RWPE1 (cell line): ENCODE measurements around the gene ADGRL2.

Experiments
- CTCF ChIA-PET: fragments of 350-600 bp; sonication (Branson Sonifier 250); formaldehyde crosslinking; extraction: SDS; loops from one replicate; lab custom pipeline; 2021; lab: Yijun Ruan, JAX
- POLR2A ChIA-PET: fragments of 400-600 bp; formaldehyde crosslinking; extraction: SDS; loops from one replicate; lab custom pipeline; 2020; ENCODE audit warnings: antibody characterized with exemption; ENCODE audit not compliant: low non-redundant PET; lab: Yijun Ruan, JAX
- DNase-seq: peaks from one replicate; pipeline ENCODE4 v3.0.0; 2012; ENCODE audit warnings: low spot score
- H3K27ac ChIP-seq: fragments of 450-650 bp; 2 replicates; pipeline ENCODE4 v1.5.1; 2017
- TF ChIP-seq, protein P1 (sequence below): fragments of 450-650 bp; conservative IDR thresholded peaks from 2 replicates; pipeline ENCODE4 v1.5.1; 2017; ENCODE audit warnings: low read depth, mild to moderate bottlenecking

Gene ADGRL2

DNA sequence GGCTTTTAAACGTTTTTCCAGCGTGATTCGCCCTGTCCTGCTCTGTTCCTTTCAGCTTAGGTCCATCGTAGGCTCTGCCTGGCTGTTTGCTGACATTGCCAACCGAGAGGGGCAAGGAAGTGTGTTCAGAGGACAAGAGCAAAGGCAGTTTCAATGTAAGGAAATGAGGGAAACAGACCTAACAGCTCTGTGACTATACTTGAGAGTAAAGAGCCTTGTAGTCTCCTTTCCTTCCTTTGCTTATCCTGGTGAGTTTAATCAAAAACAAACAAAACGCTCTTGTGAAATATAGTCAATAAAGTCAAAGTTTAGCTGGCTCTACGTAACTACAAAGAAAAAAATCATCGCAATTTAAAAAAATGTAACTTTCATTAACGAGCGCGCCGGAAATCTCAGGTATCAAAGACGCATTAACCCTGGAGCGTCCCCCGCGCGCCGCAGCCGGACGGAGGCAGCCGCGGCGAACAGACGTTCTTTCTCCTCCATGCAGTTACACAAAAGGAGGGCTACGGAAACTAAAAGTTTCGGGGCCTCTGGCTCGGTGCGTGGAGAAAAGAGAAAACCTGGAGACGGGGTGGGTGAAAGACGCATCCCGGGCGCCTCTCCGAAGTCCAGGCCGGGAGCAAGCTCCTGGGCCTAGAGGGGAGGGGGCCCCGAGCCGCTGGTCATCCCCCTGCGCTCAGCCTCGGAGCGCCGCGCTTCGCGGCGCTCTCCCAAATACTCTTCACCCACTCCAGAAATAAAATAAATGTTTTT, 617 bp upstream of the ADGRL2 start:
- peak overlapping the region; percentile 82 for H3K27ac ChIP-seq
- CTCF ChIA-PET: interaction anchor here (0.7 kb wide), 1 partner anchor 287 kb away, joined by 3 read pairs; no protein-coding TSS in a partner anchor
- POLR2A ChIA-PET: no interaction called here
- TF ChIP-seq, protein P1, sequence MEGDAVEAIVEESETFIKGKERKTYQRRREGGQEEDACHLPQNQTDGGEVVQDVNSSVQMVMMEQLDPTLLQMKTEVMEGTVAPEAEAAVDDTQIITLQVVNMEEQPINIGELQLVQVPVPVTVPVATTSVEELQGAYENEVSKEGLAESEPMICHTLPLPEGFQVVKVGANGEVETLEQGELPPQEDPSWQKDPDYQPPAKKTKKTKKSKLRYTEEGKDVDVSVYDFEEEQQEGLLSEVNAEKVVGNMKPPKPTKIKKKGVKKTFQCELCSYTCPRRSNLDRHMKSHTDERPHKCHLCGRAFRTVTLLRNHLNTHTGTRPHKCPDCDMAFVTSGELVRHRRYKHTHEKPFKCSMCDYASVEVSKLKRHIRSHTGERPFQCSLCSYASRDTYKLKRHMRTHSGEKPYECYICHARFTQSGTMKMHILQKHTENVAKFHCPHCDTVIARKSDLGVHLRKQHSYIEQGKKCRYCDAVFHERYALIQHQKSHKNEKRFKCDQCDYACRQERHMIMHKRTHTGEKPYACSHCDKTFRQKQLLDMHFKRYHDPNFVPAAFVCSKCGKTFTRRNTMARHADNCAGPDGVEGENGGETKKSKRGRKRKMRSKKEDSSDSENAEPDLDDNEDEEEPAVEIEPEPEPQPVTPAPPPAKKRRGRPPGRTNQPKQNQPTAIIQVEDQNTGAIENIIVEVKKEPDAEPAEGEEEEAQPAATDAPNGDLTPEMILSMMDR: no peak
- peak; percentile 19 for DNase-seq

DNA sequence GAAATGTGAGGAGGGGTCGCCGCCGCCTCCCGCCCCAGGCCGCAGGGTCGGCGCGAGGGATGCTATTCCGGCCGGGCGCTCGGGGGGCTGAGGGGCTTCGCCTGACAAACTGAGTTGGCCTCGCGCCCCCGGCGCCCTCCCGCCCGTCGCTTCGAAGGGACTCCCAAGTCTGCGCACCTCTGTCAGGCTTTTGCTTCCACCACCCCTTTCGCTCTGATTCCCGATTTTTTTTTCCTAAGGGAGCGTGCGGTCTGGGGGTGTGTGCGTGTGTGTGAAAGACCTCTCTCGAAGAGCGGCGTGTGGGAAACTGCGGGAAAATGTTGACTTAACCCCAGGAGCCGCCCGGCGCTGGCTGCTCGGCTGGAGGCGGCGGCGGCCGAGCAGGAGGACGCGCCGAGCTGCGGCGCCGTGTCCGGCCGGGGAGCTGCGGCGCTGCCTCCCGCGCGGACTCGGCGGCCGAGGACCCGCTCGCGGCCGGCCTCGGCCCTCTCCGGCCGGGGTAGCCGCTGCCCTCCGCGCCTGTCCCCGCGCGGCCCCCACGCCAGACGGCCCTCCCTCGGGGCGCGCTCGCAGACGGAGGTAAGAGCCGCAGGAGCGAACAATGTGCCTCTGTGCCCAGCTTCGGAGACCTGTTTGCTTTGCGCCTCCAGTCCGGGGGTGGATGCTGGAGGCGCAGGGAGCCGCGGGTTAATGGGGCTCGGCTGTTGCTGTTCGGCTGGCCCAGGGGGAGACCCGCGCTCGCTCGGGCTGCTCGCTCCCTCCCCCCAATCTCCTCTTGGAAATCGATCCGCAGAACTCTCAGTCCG, 1.1 kb downstream of the ADGRL2 start:
- ChIA-PET CTCF (interaction anchor here (1.4 kb wide), 1 partner anchor 11 kb away, joined by 6 read pairs; no protein-coding TSS in a partner anchor), POLR2A (no interaction called here)
- peak; percentile 22 for DNase-seq

DNA sequence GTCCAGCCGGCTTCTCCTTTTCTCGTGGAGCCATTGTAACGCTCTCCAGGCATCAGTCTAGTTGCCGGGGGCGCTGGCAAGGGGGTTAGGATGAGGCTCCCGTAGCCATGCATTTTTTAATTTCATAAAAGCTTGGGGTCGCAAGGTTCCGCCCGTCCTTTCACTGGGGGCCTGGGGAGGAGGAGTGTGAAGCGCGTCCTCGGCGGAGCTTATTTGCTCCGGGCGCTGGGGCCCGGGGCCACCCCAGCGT, 1.6 kb downstream of the ADGRL2 start:
- H3K27ac ChIP-seq: peak overlapping the region; percentile 82
- POLR2A ChIA-PET: no interaction called here
- no peak for DNase-seq
- CTCF ChIA-PET: interaction anchor here (0.9 to 1.4 kb wide), 2 partner anchors 10 to 253 kb away, joined by 3 to 6 read pairs; no protein-coding TSS in a partner anchor
- TF ChIP-seq, protein P1: no peak

More for the DNA sequence above, 1.1 kb downstream of the ADGRL2 start:
- TF ChIP-seq, protein P1: no peak
- peak overlapping the region; percentile 82 for H3K27ac ChIP-seq

DNA sequence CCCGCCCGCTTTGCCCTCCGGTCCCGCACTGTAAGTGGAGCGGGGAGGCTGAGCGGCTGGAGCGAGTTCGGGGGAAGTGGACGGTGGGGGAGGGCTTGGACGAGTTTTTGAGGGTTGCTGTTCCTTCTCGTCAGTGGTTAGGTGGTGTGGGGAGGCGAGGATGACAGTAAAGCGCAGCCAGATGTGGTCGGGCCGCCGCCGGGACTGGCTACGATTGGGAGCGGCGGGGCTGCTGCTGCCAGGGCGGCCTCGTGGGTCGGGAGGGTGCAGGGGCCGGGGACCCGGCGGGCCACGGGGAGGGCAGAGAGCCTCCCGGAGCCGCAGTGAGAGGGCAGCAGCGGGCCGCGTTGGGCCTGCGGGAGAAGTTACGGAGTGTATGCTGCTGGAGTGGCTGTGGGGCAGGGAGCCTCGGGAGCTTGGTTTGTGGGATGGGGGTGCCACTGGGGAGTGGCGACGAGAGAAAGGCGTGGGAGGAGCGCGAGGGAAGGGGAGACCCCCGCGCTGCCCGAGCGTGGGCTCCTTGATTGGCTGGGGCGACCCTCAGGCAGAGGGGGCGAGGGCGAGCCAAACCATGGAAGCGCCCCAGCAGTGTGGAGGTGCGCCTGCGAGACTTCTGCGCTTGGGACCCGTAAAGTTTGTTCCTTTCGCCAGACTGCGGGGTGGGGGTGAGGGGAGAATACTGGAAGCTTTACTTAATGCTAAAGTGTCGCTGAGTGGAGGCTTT, 2.1 kb downstream of the ADGRL2 start:
- DNase-seq: peak; percentile 23
- TF ChIP-seq, protein P1: peak; percentile 25; the same call in 1 of the 2 replicates
- peak overlapping the region; percentile 82 for H3K27ac ChIP-seq
- ChIA-PET POLR2A (no interaction called here), CTCF (interaction anchor here (0.7 to 1.4 kb wide), 4 partner anchors 10 to 1318 kb away, joined by 3 to 6 read pairs (median 3); no protein-coding TSS in a partner anchor)

DNA sequence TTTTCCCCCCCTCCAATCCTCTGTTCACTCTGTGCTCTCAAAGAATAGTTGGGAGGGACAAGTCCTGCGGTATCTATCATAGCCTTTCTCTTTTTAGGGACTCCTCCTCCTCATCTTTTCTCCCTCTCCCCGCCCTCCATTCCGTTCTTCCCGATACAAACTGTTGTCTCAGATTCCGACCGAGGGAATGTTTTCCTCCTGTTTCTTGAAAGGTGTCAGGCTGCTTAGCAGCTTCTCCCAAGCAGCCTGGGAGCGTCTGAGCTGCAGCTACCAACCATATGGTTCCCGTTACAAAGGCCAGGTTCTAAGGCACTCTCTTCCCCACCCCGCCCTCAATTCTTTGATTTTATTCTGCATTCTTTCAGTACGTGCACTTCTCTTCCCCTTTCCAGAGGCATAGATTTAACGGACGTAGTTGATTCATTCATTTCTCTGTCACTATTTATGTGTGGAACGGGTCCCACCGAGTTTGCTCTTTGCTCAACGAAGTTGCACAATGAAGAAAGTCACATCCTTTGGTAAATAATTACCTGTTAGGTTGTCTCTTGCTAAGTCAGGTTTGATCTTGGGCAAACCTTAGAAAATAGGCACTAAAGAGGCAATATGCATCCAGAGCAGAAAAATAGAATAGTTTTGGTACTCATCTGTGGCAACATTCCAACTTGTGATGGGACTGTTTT, 2.8 kb downstream of the ADGRL2 start:
- TF ChIP-seq, protein P1: no peak
- CTCF ChIA-PET: interaction anchor here (0.7 to 0.9 kb wide), 4 partner anchors 34 to 1317 kb away, joined by 3 to 4 read pairs (median 3); no protein-coding TSS in a partner anchor
- DNase-seq: no peak
- H3K27ac ChIP-seq: peak overlapping the region; percentile 82
- POLR2A ChIA-PET: no interaction called here

DNA sequence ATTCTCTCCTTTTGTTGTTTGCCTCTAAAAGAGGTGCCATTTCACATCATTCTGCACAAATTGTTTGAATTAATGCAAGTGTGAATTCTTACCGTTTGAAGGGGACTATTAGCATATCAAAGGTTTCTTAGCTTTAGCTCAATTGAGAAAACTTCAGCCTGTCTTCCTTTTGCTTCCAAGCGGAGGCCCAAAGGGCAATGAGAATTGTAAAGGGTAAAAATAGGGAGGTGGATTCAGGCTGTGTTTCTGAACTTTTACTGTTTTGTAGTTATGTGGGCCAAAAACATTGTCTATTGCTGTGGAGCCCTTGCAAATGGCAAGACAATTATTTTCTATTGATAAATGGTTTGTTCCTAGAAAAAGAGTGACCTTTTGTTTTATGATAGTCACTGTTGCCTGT, 3.6 kb downstream of the ADGRL2 start:
- TF ChIP-seq, protein P1: no peak
- no peak overlapping the region for H3K27ac ChIP-seq
- ChIA-PET CTCF (no interaction called here), POLR2A (no interaction called here)
- no peak for DNase-seq
